ENCODE results near the gene NDUFS8. TPM values are rescaled to one million over a fixed set of nuclear protein-coding genes. Genes with fewer than 3 reads are reported as not detected.

The NDUFS8 gene
- total and polyA plus RNA-seq, 2 experiments from 2014 or later = 175 to 308 TPM

DNA sequence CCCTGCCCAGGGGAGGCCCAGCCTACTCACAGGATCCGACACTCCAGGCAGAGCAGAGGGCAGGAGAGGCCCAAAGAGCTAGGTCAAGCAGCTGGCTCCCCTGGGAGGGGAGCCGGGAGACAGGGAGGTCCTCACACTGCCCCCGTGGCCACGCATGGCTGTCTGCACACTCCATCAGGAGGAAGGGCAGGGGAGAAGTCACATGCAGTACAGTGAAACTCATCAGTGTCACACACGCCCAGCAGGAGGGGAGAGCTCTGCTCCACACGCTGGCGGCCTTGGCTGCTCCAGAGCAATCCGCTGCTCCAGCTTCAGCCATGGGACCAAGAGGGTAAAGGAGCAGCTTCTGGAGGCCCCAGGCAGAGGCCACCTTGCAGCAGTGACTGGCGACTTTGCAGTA, 22.6 kb downstream of the NDUFS8 start (continued):
- TF ChIP-seq ZNF331 (CRISPR knock-in tag; IDR thresholded peaks at IDR 0.05; ENCODE audit: low read depth) = no peak
- no peak for TF ChIP-seq ZNF114 (CRISPR knock-in tag; IDR thresholded peaks at IDR 0.05)
- no peak for TF ChIP-seq POLR2AphosphoS5 (IDR thresholded peaks at IDR 0.05; ENCODE audit: low read depth)
- TF ChIP-seq, protein P1, sequence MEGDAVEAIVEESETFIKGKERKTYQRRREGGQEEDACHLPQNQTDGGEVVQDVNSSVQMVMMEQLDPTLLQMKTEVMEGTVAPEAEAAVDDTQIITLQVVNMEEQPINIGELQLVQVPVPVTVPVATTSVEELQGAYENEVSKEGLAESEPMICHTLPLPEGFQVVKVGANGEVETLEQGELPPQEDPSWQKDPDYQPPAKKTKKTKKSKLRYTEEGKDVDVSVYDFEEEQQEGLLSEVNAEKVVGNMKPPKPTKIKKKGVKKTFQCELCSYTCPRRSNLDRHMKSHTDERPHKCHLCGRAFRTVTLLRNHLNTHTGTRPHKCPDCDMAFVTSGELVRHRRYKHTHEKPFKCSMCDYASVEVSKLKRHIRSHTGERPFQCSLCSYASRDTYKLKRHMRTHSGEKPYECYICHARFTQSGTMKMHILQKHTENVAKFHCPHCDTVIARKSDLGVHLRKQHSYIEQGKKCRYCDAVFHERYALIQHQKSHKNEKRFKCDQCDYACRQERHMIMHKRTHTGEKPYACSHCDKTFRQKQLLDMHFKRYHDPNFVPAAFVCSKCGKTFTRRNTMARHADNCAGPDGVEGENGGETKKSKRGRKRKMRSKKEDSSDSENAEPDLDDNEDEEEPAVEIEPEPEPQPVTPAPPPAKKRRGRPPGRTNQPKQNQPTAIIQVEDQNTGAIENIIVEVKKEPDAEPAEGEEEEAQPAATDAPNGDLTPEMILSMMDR (conservative IDR thresholded peaks at IDR 0.05; ENCODE audit: low read depth in 2 of 2) = no peak
- TF ChIP-seq, protein P2, sequence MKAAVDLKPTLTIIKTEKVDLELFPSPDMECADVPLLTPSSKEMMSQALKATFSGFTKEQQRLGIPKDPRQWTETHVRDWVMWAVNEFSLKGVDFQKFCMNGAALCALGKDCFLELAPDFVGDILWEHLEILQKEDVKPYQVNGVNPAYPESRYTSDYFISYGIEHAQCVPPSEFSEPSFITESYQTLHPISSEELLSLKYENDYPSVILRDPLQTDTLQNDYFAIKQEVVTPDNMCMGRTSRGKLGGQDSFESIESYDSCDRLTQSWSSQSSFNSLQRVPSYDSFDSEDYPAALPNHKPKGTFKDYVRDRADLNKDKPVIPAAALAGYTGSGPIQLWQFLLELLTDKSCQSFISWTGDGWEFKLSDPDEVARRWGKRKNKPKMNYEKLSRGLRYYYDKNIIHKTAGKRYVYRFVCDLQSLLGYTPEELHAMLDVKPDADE (IDR thresholded peaks at IDR 0.05) = no peak
- TF ChIP-seq EZH2 (IDR thresholded peaks at IDR 0.05; ENCODE audit: low read depth, unreplicated experiment) = no peak

DNA sequence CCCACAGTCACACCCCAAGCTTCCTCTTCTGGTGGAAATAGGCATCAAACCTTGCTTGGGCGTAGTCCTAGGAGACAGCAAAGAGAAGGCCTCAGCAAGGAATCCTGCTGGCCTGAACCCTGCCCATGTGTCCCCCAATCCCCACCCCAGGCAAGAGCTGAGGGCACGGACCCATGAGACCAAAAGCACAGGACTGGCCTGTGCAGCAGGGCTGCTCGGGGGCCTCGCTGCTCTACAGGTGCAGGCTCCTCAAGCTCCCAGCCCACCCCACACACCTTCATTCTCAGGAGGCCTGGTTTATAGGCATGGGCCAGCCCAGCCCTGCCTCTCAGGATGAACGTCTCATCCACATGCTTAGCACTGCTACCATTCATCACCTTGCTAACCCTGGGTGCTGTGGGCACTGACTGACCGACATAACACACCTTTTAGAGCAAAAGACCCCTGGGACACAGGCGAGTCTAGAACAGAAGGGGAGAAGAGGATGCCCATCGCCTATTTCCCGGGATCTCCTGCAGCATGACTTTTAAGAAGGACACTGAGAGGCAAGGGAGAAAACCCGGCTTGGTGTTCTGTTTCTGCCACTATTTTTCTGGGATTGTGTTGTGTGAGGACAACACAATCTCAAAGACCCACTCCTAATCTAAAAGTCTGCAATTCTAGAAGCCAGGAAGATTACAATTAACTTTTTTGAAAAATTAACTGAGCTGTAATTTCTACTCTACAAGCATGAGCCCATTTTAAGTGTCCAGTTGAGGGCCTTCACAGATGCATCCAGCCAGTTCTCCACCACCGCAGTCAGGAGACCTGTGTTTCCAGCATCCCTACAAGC, 23.7 kb downstream of the NDUFS8 start:
- peaks cover 6% of the 10 kb centered on the region; the same call in 1 of the 2 replicates for H3K4me1 ChIP-seq (ENCODE audit: insufficient read depth)
- peaks cover 27% of the 10 kb centered on the region for H3F3A ChIP-seq (replicated peaks; ENCODE audit: low read depth)
- no peak overlapping the region for H3K4me2 ChIP-seq
- H3K9me2 ChIP-seq (ENCODE audit: insufficient read depth) = no peaks in the 10 kb centered on the region
- DNase-seq (ENCODE audit: low spot score) (no peak), ATAC-seq (no peak)
- no peaks in the 10 kb centered on the region; the same call in 2 of the 3 replicates for H3K9me3 Mint-ChIP-seq
- peaks cover 21% of the 10 kb centered on the region for H3K27me3 Mint-ChIP-seq (ENCODE audit: insufficient read depth, low read depth, poor library complexity)
- no peak overlapping the region for H3K4me3 ChIP-seq
- H3K36me3 Mint-ChIP-seq (ENCODE audit: low read depth) = peaks cover 33% of the 10 kb centered on the region
- no peak overlapping the region for H2AFZ ChIP-seq
- H3K36me3 ChIP-seq (ENCODE audit: insufficient read depth) = peaks cover 11% of the 10 kb centered on the region; the same call in 1 of the 2 replicates
- peaks cover 9% of the 10 kb centered on the region for H4K20me1 ChIP-seq (replicated peaks; ENCODE audit: insufficient read depth)
- peak overlapping the region; percentile 39; the same call in 1 of the 2 replicates for H3K27ac ChIP-seq (ENCODE audit: low read depth)
- no peak overlapping the region; the same call in 2 of the 3 replicates for H3K4me3 Mint-ChIP-seq
- H3K4me1 Mint-ChIP-seq = peaks cover 23% of the 10 kb centered on the region
- no peaks in the 10 kb centered on the region for H3K79me2 ChIP-seq (replicated peaks; ENCODE audit: insufficient read depth)
- no peaks in the 10 kb centered on the region for H3K27me3 ChIP-seq (ENCODE audit: insufficient read depth)
- H3K27ac Mint-ChIP-seq = 0 out of 2 replicates have a peak overlapping the region, but pooled peaks have one; percentile 43
- TF ChIP-seq, protein P3, sequence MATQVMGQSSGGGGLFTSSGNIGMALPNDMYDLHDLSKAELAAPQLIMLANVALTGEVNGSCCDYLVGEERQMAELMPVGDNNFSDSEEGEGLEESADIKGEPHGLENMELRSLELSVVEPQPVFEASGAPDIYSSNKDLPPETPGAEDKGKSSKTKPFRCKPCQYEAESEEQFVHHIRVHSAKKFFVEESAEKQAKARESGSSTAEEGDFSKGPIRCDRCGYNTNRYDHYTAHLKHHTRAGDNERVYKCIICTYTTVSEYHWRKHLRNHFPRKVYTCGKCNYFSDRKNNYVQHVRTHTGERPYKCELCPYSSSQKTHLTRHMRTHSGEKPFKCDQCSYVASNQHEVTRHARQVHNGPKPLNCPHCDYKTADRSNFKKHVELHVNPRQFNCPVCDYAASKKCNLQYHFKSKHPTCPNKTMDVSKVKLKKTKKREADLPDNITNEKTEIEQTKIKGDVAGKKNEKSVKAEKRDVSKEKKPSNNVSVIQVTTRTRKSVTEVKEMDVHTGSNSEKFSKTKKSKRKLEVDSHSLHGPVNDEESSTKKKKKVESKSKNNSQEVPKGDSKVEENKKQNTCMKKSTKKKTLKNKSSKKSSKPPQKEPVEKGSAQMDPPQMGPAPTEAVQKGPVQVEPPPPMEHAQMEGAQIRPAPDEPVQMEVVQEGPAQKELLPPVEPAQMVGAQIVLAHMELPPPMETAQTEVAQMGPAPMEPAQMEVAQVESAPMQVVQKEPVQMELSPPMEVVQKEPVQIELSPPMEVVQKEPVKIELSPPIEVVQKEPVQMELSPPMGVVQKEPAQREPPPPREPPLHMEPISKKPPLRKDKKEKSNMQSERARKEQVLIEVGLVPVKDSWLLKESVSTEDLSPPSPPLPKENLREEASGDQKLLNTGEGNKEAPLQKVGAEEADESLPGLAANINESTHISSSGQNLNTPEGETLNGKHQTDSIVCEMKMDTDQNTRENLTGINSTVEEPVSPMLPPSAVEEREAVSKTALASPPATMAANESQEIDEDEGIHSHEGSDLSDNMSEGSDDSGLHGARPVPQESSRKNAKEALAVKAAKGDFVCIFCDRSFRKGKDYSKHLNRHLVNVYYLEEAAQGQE (IDR thresholded peaks at IDR 0.05; ENCODE audit: unreplicated experiment) = no peak
- TF ChIP-seq ZNF114 (CRISPR knock-in tag; IDR thresholded peaks at IDR 0.05) (no peak), EZH2phosphoT487 (IDR thresholded peaks at IDR 0.05; ENCODE audit: unreplicated experiment) (no peak)
- TF ChIP-seq, protein P2 (IDR thresholded peaks at IDR 0.05) = no peak
- TF ChIP-seq, protein P4, sequence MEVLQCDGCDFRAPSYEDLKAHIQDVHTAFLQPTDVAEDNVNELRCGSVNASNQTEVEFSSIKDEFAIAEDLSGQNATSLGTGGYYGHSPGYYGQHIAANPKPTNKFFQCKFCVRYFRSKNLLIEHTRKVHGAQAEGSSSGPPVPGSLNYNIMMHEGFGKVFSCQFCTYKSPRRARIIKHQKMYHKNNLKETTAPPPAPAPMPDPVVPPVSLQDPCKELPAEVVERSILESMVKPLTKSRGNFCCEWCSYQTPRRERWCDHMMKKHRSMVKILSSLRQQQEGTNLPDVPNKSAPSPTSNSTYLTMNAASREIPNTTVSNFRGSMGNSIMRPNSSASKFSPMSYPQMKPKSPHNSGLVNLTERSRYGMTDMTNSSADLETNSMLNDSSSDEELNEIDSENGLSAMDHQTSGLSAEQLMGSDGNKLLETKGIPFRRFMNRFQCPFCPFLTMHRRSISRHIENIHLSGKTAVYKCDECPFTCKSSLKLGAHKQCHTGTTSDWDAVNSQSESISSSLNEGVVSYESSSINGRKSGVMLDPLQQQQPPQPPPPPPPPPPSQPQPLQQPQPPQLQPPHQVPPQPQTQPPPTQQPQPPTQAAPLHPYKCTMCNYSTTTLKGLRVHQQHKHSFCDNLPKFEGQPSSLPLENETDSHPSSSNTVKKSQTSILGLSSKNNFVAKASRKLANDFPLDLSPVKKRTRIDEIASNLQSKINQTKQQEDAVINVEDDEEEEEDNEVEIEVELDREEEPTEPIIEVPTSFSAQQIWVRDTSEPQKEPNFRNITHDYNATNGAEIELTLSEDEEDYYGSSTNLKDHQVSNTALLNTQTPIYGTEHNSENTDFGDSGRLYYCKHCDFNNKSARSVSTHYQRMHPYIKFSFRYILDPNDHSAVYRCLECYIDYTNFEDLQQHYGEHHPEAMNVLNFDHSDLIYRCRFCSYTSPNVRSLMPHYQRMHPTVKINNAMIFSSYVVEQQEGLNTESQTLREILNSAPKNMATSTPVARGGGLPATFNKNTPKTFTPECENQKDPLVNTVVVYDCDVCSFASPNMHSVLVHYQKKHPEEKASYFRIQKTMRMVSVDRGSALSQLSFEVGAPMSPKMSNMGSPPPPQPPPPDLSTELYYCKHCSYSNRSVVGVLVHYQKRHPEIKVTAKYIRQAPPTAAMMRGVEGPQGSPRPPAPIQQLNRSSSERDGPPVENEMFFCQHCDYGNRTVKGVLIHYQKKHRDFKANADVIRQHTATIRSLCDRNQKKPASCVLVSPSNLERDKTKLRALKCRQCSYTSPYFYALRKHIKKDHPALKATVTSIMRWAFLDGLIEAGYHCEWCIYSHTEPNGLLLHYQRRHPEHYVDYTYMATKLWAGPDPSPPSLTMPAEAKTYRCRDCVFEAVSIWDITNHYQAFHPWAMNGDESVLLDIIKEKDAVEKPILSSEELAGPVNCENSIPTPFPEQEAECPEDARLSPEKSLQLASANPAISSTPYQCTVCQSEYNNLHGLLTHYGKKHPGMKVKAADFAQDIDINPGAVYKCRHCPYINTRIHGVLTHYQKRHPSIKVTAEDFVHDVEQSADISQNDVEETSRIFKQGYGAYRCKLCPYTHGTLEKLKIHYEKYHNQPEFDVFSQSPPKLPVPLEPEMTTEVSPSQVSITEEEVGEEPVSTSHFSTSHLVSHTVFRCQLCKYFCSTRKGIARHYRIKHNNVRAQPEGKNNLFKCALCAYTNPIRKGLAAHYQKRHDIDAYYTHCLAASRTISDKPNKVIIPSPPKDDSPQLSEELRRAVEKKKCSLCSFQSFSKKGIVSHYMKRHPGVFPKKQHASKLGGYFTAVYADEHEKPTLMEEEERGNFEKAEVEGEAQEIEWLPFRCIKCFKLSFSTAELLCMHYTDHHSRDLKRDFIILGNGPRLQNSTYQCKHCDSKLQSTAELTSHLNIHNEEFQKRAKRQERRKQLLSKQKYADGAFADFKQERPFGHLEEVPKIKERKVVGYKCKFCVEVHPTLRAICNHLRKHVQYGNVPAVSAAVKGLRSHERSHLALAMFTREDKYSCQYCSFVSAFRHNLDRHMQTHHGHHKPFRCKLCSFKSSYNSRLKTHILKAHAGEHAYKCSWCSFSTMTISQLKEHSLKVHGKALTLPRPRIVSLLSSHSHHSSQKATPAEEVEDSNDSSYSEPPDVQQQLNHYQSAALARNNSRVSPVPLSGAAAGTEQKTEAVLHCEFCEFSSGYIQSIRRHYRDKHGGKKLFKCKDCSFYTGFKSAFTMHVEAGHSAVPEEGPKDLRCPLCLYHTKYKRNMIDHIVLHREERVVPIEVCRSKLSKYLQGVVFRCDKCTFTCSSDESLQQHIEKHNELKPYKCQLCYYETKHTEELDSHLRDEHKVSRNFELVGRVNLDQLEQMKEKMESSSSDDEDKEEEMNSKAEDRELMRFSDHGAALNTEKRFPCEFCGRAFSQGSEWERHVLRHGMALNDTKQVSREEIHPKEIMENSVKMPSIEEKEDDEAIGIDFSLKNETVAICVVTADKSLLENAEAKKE (CRISPR knock-in tag; IDR thresholded peaks at IDR 0.05) = no peak

Data from GM23338 (cell line).